ENCODE measurements around the gene MYO5B. TPM values are rescaled to one million over a fixed set of nuclear protein-coding genes. Genes with fewer than 3 reads are reported as not detected.

The MYO5B gene
- total RNA-seq, 4 donors from 2014 or later, result 2.0 to 13.9 (median 5.3) TPM

GRCh38 chr18:49921318-49921985 is 273.5 kb downstream of the MYO5B start:
- Histone ChIP-seq H3K27ac (replicated peaks in 1 of 4) (no peak overlapping the region), H3K4me3 (no peak overlapping the region), H3K27me3 (peaks cover 0 to 51% (median 3%) of the 10 kb centered on the region in 4 donors), H3K36me3 (no peaks in the 10 kb centered on the region), H3K4me1 (no peaks in the 10 kb centered on the region), H3K9me3 (no peaks in the 10 kb centered on the region)
- TF ChIP-seq POLR2A (IDR thresholded peaks at IDR 0.05; ENCODE audit: low read depth) (no peak), EP300 (IDR thresholded peaks at IDR 0.05) (no peak), POLR2AphosphoS5 (IDR thresholded peaks at IDR 0.05) (no peak), CTCF (IDR thresholded peaks at IDR 0.05) (no peak)
- DNase-seq (ENCODE audit: extremely low spot score), result no peak
- intact Hi-C loops (cut with DNase I), result no loop called here
- 31% methylated on average over 12 of the region's 12 CpGs for WGBS

GRCh38 chr18:49920731-49921130 is 274.2 kb downstream of the MYO5B start:
- H3K9me3 ChIP-seq, result no peaks in the 10 kb centered on the region
- no peaks in the 10 kb centered on the region for H3K4me1 ChIP-seq
- no peak for DNase-seq (ENCODE audit: extremely low spot score)
- H3K27me3 ChIP-seq, result peaks cover 0 to 54% (median 3%) of the 10 kb centered on the region in 4 donors
- no peak overlapping the region for H3K4me3 ChIP-seq
- intact Hi-C loops (cut with DNase I), result no loop called here
- WGBS, result 52% methylated on average over 6 of the region's 6 CpGs
- no peak overlapping the region for H3K27ac ChIP-seq (replicated peaks in 1 of 4)
- TF ChIP-seq POLR2A (IDR thresholded peaks at IDR 0.05; ENCODE audit: low read depth) (no peak), EP300 (IDR thresholded peaks at IDR 0.05) (no peak), POLR2AphosphoS5 (IDR thresholded peaks at IDR 0.05) (no peak), CTCF (IDR thresholded peaks at IDR 0.05) (no peak)
- no peaks in the 10 kb centered on the region for H3K36me3 ChIP-seq

GRCh38 chr18:49917742-49918141 is 277.2 kb downstream of the MYO5B start:
- Histone ChIP-seq H3K4me3 (no peak overlapping the region), H3K9me3 (no peaks in the 10 kb centered on the region), H3K4me1 (no peaks in the 10 kb centered on the region), H3K27me3 (peaks cover 0 to 57% (median 3%) of the 10 kb centered on the region in 4 donors), H3K27ac (replicated peaks in 1 of 4) (no peak overlapping the region), H3K36me3 (no peaks in the 10 kb centered on the region)
- WGBS, result 84% methylated on average over 5 of the region's 5 CpGs
- no peak for TF ChIP-seq CTCF (IDR thresholded peaks at IDR 0.05)
- TF ChIP-seq EP300 (IDR thresholded peaks at IDR 0.05), result no peak
- TF ChIP-seq POLR2A (IDR thresholded peaks at IDR 0.05; ENCODE audit: low read depth), result no peak
- no peak for TF ChIP-seq POLR2AphosphoS5 (IDR thresholded peaks at IDR 0.05)
- DNase-seq (ENCODE audit: extremely low spot score), result no peak
- intact Hi-C loops (cut with DNase I), result no loop called here

- 67% methylated on average over 7 of the region's 7 CpGs for WGBS
- no peak for DNase-seq (ENCODE audit: extremely low spot score)
- no peak overlapping the region for H3K4me3 ChIP-seq
- no peak overlapping the region for H3K27ac ChIP-seq (replicated peaks in 1 of 4)
- H3K9me3 ChIP-seq, result no peaks in the 10 kb centered on the region
- H3K27me3 ChIP-seq, result peaks cover 0 to 46% (median 3%) of the 10 kb centered on the region in 4 donors
- no peaks in the 10 kb centered on the region for H3K4me1 ChIP-seq
- intact Hi-C loops (cut with DNase I), result no loop called here
- TF ChIP-seq EP300 (IDR thresholded peaks at IDR 0.05), result no peak
- TF ChIP-seq CTCF (IDR thresholded peaks at IDR 0.05), result no peak
- no peak for TF ChIP-seq POLR2AphosphoS5 (IDR thresholded peaks at IDR 0.05)
- TF ChIP-seq POLR2A (IDR thresholded peaks at IDR 0.05; ENCODE audit: low read depth), result no peak
- H3K36me3 ChIP-seq, result no peaks in the 10 kb centered on the region
Observed at GRCh38 chr18:49915352-49915751, 279.6 kb downstream of the MYO5B start.

GRCh38 chr18:49913221-49913620 is 281.7 kb downstream of the MYO5B start:
- Histone ChIP-seq H3K27ac (replicated peaks in 1 of 4) (no peak overlapping the region), H3K4me3 (no peak overlapping the region), H3K36me3 (no peaks in the 10 kb centered on the region), H3K4me1 (no peaks in the 10 kb centered on the region), H3K9me3 (no peaks in the 10 kb centered on the region), H3K27me3 (peaks cover 0 to 31% (median 3%) of the 10 kb centered on the region in 4 donors)
- TF ChIP-seq POLR2A (IDR thresholded peaks at IDR 0.05; ENCODE audit: low read depth) (no peak), EP300 (IDR thresholded peaks at IDR 0.05) (no peak), POLR2AphosphoS5 (IDR thresholded peaks at IDR 0.05) (no peak), CTCF (IDR thresholded peaks at IDR 0.05) (no peak)
- intact Hi-C loops (cut with DNase I), result no loop called here
- 85% methylated on average over 3 of the region's 3 CpGs for WGBS
- no peak for DNase-seq (ENCODE audit: extremely low spot score)

Measured in esophagus muscularis mucosa (tissue), 4 donors.